HG02852 (cell line): ENCODE data around the gene ARPC3.
"Not testable (repeated sequence)": the region's sequence is repeated elsewhere in the genome, so short reads cannot be mapped to it uniquely, and the experiment has no call there.

Experiments
- ATAC-seq: cut with Tn5 transposase; IDR thresholded peaks from one replicate; pipeline ENCODE4 v1.9.1; 2021; ENCODE audit warnings: mild to moderate bottlenecking, moderate library complexity; ENCODE audit not compliant: unreplicated experiment

The ARPC3 gene

GRCh38 chr12:110420644-110421043, 29.5 kb downstream of the ARPC3 start:
- ATAC-seq, result not testable (repeated sequence)

DNA sequence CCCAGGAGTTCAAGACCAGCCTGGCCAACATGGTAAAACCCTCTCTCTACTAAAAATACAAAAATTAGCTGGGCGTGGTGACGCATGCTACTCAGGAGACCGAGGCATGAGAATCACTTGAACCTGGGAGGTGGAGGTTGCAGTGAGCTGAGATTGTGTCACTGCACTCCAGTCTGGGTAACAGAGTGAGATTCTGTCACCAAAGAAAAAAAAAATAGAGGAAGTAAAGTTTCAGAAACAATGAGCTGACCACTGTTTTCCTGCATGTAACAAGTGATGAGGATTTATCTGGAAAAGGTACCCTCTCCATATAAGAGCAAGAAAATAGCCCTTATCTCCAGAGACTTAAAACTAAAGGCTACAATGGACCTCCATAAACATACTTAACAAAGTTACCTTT, 33.0 kb downstream of the ARPC3 start:
- not testable (repeated sequence) for ATAC-seq

GRCh38 chr12:110410086-110410485, 40.1 kb downstream of the ARPC3 start:
- not testable (repeated sequence) for ATAC-seq

- ATAC-seq, result not testable (repeated sequence)
These were observed 44.9 kb downstream of the ARPC3 start for GRCh38 chr12:110405126-110405662.

DNA sequence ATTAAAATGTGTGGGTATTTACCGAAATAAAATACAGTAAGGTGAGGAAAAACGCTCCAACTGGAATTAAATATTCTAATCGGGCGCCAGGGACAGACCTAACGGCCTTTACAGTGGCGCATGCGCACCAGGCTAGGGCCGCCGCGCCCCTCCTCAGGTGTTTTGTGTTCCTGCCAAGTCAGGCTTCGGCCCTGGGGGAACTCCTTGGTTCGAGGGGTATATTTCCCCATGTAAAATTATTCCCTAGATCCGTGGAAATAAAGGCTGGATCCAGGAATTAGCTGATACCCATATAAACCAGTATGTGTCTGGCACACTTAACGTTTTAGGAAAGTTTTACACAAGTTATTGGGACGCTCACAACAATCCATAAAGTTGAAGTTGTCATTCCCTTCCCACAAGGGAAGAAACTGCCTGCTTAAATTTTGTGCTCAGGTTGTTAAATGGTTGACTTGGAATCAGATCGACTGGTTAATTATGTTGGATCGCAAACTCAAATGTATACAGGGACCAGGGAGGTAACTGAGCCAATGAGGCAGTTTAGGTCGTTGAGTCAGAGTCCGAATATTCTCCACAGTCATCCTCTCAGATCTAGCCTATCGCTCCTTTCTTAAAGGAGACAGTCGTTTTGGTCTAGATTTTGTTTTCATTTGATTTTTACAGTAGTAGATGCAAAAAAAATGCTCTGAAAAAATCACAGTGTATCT, 46.0 kb downstream of the ARPC3 start:
- ATAC-seq, result peak; percentile 47

- ATAC-seq, result peak; percentile 77
These were observed 46.8 kb downstream of the ARPC3 start, which contains the start of gene ANAPC7 for GRCh38 chr12:110403146-110403975. TSS of gene ANAPC7 (minus strand) at chr12:110403708. CDS start at chr12:110403627, 81 bp downstream.
